GM19463 (cell line): ENCODE data around the gene IL1R1.
A peak's percentile ranks its signal among the peaks of the same experiment; 100 is the strongest.

Experiments
- ATAC-seq: cut with Tn5 transposase; IDR thresholded peaks from one replicate; pipeline ENCODE4 v1.9.1; 2021; ENCODE audit warnings: mild to moderate bottlenecking, moderate library complexity; ENCODE audit not compliant: unreplicated experiment

Gene IL1R1

DNA sequence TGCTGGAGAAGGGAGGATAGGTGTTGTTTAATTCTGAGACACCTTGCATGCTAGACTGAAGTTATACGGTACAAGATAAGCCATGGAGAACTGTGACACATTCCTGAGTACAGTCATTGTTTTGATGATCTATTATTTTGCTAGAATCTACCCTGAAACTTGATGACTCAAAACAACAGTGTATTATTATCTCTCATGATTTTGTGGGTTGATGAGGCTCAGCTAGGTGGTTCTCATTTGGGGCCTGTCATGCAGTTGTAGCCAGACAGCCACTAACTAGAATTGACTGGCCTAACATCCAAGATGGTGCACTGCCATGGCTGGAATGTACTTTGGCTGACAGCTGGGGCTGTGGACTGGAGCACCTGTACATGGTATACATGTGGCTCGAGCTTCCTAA is 5.4 kb upstream of the IL1R1 start:
- no peak for ATAC-seq

GRCh38 chr2:102138331-102138730 is 4.2 kb upstream of the IL1R1 start:
- no peak for ATAC-seq

DNA sequence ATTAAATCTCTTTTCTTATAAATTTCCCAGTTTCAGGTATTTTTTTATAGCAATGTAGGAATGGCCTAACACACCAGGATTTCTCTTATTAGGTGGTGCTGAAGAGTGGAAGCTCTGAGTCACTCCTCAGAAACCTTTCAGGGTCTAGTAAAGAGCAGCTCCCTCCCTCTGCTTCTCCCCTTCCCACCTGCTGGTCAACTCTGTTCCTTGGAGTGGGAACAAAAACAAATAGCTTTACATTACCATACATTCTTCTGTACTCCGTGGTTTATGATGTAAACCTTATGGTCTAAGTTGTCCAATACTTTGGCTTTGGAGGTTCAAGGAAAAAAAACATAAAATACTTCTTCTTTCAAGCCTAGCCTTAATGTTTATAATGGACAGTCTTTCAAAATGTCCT is 2.7 kb upstream of the IL1R1 start:
- ATAC-seq, result no peak

DNA sequence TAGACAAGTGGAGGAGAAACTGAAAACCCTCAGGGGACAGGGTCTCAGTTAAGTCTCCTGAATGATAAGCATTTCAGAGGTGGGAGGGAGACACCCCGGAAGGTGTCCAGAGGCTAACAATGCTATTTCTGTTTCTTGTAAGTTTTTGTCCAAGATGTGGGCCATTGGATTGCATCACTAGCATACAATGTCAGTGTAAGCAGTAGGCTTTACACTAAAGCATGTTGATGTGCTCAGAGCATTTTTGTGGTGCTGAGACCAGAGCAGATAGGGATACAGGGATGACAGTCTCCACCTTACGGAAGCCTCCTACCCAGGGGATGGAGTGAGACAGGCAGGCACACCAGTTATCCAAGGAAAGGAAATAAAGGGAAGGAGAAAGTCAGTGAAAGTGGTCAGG is 2.2 kb upstream of the IL1R1 start:
- no peak for ATAC-seq

GRCh38 chr2:102141011-102141943 is 1.3 kb upstream of the IL1R1 start:
- ATAC-seq, result no peak

DNA sequence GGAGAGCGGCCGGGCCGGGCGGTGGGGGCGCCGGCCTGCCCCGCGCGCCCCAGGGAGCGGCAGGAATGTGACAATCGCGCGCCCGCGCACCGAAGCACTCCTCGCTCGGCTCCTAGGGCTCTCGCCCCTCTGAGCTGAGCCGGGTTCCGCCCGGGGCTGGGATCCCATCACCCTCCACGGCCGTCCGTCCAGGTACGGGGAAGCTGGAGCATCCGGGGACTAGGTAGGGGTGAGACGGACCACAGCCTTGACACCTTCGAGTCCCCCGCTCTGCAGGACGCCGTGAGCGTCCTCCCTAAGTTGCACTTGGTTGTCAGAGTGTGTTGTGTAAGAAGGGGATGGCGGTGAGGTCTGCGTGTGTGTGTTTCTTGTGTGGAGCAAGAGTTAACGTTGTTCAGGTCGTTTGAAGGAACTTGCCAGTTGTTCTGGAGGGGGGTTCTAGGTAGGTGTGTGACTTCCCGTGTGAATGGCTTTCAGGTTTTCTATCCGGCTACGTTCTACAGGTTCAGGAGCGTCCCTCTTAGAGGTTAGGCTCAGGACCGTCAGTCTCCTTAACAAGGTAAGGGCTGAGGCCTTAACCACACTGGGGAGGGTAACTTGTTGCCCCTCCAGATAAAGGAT is 393 bp downstream of the IL1R1 start:
- no peak for ATAC-seq

DNA sequence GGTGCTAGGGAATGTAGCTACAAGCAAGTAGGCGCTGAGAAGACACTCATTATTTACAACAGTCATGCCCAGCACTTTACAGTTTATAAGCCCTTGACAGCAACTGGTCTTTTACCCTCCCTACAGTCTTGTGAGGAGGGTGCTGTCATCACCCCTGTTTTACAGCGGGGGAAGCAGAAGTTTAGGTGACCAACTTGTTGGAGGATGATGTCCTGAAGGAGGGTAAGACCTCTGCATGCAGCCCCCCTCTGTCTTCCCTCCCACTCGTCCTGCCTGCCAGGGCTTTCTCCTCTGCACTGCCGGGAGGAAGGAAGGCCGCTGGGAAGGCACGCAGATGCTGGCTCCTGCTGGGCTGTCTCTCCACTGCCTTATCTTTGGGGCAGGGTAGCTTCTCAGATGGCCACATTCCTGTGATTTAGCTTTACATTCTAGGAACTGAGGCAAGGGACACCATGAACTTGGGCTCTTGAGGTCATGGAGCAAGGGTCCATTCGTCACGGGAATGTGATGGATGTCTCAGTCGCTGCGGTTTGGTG is 972 bp downstream of the IL1R1 start:
- ATAC-seq, result no peak

DNA sequence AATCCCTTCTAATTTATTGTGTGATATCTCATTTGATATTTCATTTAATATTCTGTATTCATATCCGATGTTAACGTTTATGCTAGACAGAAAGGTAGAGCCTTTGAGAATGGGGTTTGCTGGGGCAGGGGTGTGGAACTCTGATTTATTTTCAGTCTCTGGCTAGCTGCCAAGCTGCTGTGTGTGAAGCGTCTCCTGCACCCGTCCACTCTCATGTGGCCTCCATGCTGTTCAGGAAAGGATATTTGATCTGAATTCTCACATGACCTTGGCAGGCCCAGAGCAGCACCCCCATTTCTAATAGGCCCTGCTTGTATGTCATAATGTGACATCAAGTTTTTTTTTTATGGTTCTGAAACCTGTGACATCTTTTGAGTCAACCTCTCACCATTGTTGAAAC is 1.6 kb downstream of the IL1R1 start:
- ATAC-seq, result no peak

DNA sequence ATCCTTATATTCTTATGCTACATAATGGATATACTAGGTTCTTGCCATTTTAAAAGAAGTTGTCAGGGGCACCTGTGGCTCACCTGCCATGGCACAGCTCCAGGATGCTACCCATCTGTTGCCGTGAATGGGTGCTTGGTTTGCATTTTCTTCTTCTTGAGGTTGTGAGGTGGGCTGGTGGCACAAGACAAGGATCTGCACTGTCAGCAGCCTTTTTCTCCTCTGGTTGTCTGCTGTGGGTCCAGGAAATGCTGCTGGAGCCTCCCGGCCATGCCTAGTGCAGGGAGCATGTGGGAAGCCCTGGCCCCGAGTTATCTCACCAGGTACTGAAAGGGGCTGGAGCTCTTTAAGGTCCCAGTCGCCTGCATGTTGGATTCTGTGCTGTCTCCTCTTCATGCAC is 2.6 kb downstream of the IL1R1 start:
- ATAC-seq, result no peak

GRCh38 chr2:102145934-102146333 is 3.4 kb downstream of the IL1R1 start:
- no peak for ATAC-seq

- peak; percentile 50 for ATAC-seq
Observed at GRCh38 chr2:102147935-102148334, 5.4 kb downstream of the IL1R1 start.

DNA sequence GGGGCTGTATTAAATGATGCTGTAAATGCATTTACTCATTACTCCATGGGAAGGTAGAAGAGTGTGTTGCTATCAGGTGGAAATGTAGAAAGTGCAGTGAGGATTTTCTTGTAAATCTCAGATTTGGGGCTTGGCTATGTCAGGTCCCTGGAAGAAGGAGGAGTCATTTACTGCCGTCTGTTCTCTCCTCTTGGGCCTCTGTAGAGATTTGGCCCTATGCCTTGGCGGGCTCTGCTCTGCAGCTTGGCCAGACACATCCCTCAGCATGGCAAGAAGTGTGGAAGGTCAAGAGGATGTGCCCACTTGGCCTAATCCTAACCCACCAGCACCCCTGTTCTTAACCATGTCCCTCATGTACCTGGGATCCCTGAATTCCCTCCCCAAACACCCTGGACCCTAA is 6.7 kb downstream of the IL1R1 start:
- no peak for ATAC-seq

DNA sequence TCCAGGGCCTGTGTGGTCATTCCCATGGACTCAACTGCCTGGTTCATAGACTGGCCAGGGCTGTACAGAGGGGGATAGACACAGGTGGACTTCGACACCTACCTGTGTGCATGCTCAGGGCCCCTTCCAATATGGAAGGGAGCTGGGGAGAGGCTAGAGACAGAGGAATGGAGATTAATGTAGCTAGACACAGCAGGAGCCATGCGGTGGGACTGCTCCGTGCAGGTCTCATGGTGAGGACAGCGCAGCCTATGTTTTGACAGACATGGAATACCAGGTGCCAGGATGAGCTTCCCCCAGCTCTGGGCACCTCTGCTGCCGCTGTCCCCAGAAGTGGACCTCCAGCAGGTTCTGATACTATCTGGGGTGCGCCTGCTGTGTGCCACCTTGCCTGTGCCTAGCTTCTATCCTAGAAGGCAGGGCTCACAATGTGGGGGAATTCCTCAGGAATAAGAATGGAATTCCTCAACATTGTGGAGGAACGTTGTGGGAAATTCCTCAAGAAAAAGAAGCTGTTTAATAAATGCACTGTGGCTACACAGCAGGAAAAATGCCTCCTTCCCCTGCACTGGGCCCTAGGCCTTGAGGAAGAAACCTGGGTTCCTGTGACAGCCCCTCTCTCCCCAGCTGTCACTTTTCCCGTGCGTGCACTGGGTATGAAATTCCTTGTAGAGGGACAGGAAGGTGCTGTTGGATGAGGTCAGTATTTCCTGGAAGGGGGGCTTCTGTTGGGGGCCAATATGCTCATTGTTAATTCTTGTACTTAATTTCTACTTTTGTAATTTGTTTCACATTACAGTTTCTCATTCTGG is 7.3 kb downstream of the IL1R1 start:
- ATAC-seq, result no peak

GRCh38 chr2:102154364-102154763 is 11.8 kb downstream of the IL1R1 start:
- no peak for ATAC-seq

DNA sequence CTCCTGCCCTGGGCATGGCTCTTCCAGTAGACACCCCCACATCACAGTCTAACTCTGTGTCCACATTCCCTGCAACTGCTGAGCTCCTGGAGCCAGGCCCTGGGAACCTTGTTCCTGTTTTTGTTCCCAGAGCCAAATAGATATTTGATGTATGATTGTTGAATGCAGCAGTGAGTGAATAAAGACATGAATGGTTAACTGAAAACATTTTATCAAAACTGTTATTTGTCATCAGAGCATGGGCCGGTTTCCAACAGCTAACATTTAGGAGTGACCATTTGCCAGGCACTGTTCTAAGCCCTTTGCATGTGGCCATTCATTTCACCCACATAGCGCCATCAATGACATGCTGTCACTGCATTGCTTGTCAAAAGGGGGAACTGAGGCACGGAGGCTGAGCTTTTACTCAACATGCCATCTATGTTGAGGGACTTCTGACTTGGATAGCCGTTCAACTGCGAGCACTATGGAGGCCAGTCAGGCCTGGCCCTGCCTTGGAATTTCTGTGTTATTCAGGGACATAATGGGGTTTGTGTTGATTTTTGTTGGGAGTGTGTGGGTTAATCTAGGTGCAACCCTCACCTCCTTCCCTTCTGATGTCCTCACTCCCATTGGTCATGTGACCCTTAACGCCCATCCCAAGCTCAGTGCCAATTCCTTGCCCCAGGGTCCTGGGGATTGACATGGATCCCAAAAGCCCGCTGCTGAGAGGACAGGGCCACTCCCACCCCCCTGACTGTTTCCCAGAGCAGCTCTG is 12.6 kb downstream of the IL1R1 start:
- ATAC-seq, result no peak

DNA sequence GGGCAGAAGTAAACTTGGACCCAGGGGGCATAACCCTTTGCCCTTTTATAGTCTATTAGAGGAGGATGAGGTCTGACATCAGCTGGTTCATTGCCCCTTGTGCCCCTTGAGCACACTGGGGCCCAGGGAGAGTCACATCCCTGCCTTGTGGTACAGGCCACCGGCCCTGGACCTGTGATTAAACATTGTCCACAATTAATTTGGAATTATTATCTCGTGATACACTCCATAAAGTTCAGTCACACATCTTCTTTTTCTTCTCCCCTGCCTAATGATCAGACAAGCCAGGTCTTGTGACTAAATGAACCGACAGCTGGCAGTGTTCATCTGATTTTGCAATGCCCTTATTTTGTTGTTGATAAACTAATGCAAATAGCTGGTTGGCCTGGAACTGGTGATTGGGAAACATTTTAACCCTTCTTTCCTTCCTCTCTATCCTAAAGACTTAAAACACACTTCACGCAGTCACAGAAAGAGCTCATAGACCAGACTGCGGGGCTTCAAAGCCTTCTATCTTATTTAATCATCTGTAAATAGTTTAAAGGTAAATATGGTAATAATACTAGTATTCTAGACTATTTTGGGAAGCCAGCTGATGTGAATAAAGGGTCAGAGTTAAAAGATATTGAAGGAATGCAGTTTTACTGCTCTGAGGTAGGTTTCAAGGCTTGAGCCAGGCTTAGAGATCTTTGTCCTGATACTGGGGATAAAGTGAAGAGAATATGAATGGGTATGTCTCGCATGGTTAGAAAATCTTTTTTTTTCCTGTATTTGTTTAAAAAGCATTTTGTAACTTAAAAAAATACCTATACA is 13.4 kb downstream of the IL1R1 start:
- no peak for ATAC-seq

- ATAC-seq, result no peak
Observed at GRCh38 chr2:102158011-102158755, 15.6 kb downstream of the IL1R1 start.

DNA sequence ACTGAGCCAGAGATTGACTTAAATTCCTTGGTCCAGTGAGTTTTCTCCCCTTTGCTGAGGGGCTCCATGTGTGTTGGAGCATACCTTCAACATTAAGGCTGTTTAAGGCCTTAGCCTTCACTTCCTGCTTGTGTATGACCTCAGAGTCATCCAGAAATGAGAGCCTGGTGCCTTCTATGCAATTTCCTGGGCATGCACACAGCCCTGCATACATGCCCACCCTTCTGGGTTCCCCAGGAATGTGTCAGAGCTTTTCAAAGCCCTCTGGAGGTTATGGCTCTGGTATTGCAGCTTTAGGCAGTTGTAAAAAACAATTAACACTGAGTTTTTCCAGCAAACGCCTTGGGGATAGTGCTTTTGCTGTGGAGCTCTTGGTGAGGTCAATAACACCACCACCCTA is 16.7 kb downstream of the IL1R1 start:
- no peak for ATAC-seq

- ATAC-seq, result no peak
Observed at GRCh38 chr2:102166189-102166845, 23.8 kb downstream of the IL1R1 start.
